HG03442 (cell line): Measurements from ENCODE around the gene NRG2.

Experiments used
- ATAC-seq: cut with Tn5 transposase; IDR thresholded peaks from one replicate; pipeline ENCODE4 v1.9.1; 2021; ENCODE audit warnings: mild to moderate bottlenecking, moderate library complexity; ENCODE audit not compliant: unreplicated experiment

NRG2 gene

GRCh38 chr5:140042643-140043507 is at the start of gene NRG2:
Gene NRG2, minus strand, starts transcription at chr5:140043299.
- peak; percentile 63 for ATAC-seq

- no peak for ATAC-seq
These were observed 47.2 kb upstream of the NRG2 start for GRCh38 chr5:140090251-140090650.

GRCh38 chr5:140084541-140084940 is 41.4 kb upstream of the NRG2 start:
- no peak for ATAC-seq

GRCh38 chr5:140083650-140084049 is 40.6 kb upstream of the NRG2 start:
- no peak for ATAC-seq

- ATAC-seq, result no peak
These were observed 40.0 kb upstream of the NRG2 start for GRCh38 chr5:140083120-140083519.

- ATAC-seq, result no peak
These were observed 33.7 kb upstream of the NRG2 start for GRCh38 chr5:140076788-140077187.

GRCh38 chr5:140076142-140076541 is 33.0 kb upstream of the NRG2 start:
- no peak for ATAC-seq

GRCh38 chr5:140075371-140075770 is 32.3 kb upstream of the NRG2 start:
- ATAC-seq, result no peak

GRCh38 chr5:140073296-140073695 is 30.2 kb upstream of the NRG2 start:
- no peak for ATAC-seq

GRCh38 chr5:140072812-140073211 is 29.7 kb upstream of the NRG2 start:
- no peak for ATAC-seq

- ATAC-seq, result no peak
These were observed 17.7 kb upstream of the NRG2 start for GRCh38 chr5:140060816-140061215.

GRCh38 chr5:140058212-140058932 is 15.3 kb upstream of the NRG2 start:
- ATAC-seq, result no peak

- no peak for ATAC-seq
These were observed 13.8 kb upstream of the NRG2 start for GRCh38 chr5:140056880-140057279.

GRCh38 chr5:140055152-140055551 is 12.1 kb upstream of the NRG2 start:
- no peak for ATAC-seq

- ATAC-seq, result no peak
These were observed 11.1 kb upstream of the NRG2 start for GRCh38 chr5:140054086-140054689.

GRCh38 chr5:140051950-140052349 is 8.9 kb upstream of the NRG2 start:
- no peak for ATAC-seq

GRCh38 chr5:140049713-140050112 is 6.6 kb upstream of the NRG2 start:
- ATAC-seq, result no peak

- no peak for ATAC-seq
These were observed 6.1 kb upstream of the NRG2 start for GRCh38 chr5:140049205-140049604.

- no peak for ATAC-seq
These were observed 942 bp upstream of the NRG2 start for GRCh38 chr5:140044041-140044440.

- ATAC-seq, result peak; percentile 17
These were observed 391 bp upstream of the NRG2 start for GRCh38 chr5:140043508-140043872.

GRCh38 chr5:140042393-140042642 is 781 bp downstream of the NRG2 start:
- no peak for ATAC-seq
